Measurements from ENCODE around the gene CIRBP. TPM values are rescaled to one million over a fixed set of nuclear protein-coding genes. Genes with fewer than 3 reads are reported as not detected.

CIRBP gene
- total and polyA plus RNA-seq, 2 of the 13 experiments (the other 11 are each of a cell fraction or from before 2014, with no cell fraction given), result 133 to 140 TPM

GRCh38 chr19:1269478-1270212 lies 513 bp downstream of the CIRBP start (continued):
- TF ChIP-seq RBAK (CRISPR knock-in tag; IDR thresholded peaks at IDR 0.05) (no peak), BHLHE40 (IDR thresholded peaks at IDR 0.05; ENCODE audit: low read length) (no peak), ZNF17 (CRISPR knock-in tag; IDR thresholded peaks at IDR 0.05) (no peak), NFE2L2 (IDR thresholded peaks at IDR 0.05; ENCODE audit: low read length) (no peak), ZNF614 (CRISPR knock-in tag; IDR thresholded peaks at IDR 0.05; ENCODE audit: borderline replicate concordance) (no peak), ZNF441 (CRISPR knock-in tag; IDR thresholded peaks at IDR 0.05; ENCODE audit: borderline replicate concordance) (no peak), PHF21A (CRISPR knock-in tag; IDR thresholded peaks at IDR 0.05) (0 out of 2 replicates have a peak, but pooled peaks have one; percentile 20), ZBTB4 (CRISPR knock-in tag; IDR thresholded peaks at IDR 0.05; ENCODE audit: borderline replicate concordance) (no peak), MIXL1 (CRISPR knock-in tag; IDR thresholded peaks at IDR 0.05) (no peak), ZNF800 (CRISPR knock-in tag; IDR thresholded peaks at IDR 0.05) (no peak), BRD4 (CRISPR knock-in tag; IDR thresholded peaks at IDR 0.05) (no peak), TSC22D2 (CRISPR knock-in tag; IDR thresholded peaks at IDR 0.05; ENCODE audit: borderline replicate concordance) (no peak; the same call in 1 of the 2 replicates), FOXC1 (CRISPR knock-in tag; IDR thresholded peaks at IDR 0.05; ENCODE audit: borderline replicate concordance) (peak; percentile 86; the same call in 1 of the 2 replicates), TEAD3 (CRISPR knock-in tag; optimal IDR thresholded peaks at IDR 0.05; ENCODE audit: borderline replicate concordance) (no peak), ZNF652 (CRISPR knock-in tag; IDR thresholded peaks at IDR 0.05; ENCODE audit: borderline replicate concordance, low read depth) (no peak), NR3C1 (CRISPR knock-in tag; IDR thresholded peaks at IDR 0.05) (no peak), ZNF451 (CRISPR knock-in tag; IDR thresholded peaks at IDR 0.05) (no peak; the same call in 1 of the 2 replicates), SOX6 (IDR thresholded peaks at IDR 0.05) (no peak), SOX6 (CRISPR knock-in tag; IDR thresholded peaks at IDR 0.05) (no peak), BRCA1 (CRISPR knock-in tag; IDR thresholded peaks at IDR 0.05) (no peak), ZNF547 (CRISPR knock-in tag; IDR thresholded peaks at IDR 0.05) (no peak), ZNF256 (CRISPR knock-in tag; conservative IDR thresholded peaks at IDR 0.05) (no peak), BCL6 (CRISPR knock-in tag; IDR thresholded peaks at IDR 0.05) (peak; percentile 1; the same call in 1 of the 2 replicates), THAP7 (CRISPR knock-in tag; IDR thresholded peaks at IDR 0.05) (no peak; the same call in 1 of the 2 replicates), ZNF550 (CRISPR knock-in tag; IDR thresholded peaks at IDR 0.05; ENCODE audit: borderline replicate concordance) (no peak)

Data from HepG2 (cell line).